Hematopoietic multipotent progenitor cell treated with erythropoietin and hydrocortisone succinate and interleukin-3 and kit ligand, for 6 days (in vitro differentiated cells): ENCODE data around the gene DIPK1A.
A peak's percentile ranks its signal among the peaks of the same experiment; 100 is the strongest.

ENCODE experiments used
- DNase-seq: peaks from one replicate; pipeline ENCODE4 v3.0.0-alpha.2; 2015

The DIPK1A gene

DNA sequence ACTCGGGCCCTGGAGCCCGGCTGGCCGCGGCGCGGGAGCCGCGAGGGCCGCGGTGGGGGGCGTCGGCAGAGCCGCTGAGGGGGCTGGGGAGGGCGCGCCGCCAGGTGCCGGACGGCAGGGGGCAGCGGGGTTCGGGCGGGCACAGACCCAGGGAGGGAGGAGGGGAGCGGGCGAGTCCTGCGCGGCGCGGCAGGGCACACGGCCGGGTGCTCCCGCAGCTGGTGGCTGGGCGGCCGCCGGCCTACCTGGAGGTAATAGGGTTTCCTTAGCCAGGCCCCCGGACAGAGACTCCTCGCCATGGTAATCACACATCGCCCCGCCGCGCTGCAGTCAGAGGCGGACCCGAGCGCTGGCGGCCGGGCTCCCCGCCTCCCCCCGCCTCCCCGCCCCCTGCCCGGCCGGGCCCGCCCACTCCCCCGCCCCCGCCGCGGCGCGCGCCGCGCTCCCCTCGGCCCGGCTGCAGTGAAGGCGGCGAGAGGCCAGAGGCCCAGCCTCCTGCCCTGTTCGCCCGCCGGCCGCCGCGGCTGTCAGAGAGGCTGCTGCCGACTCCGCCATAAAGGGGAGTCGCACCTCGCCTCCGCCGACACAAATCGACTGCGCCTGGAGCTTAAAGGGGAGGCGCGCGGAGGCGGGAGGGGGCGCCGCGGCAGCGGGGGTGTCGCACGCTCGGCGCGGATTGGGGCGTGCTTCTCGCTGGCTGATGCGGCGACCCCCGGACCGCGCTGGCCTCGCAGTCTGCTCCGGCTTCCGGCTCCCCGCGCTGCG lies at the start of gene DIPK1A:
Gene DIPK1A (minus strand): TSS at position 332 of the 765 bp plus-strand sequence. CDS start 33 bp downstream, at position 299.
- DNase-seq: peak; percentile 76

DNA sequence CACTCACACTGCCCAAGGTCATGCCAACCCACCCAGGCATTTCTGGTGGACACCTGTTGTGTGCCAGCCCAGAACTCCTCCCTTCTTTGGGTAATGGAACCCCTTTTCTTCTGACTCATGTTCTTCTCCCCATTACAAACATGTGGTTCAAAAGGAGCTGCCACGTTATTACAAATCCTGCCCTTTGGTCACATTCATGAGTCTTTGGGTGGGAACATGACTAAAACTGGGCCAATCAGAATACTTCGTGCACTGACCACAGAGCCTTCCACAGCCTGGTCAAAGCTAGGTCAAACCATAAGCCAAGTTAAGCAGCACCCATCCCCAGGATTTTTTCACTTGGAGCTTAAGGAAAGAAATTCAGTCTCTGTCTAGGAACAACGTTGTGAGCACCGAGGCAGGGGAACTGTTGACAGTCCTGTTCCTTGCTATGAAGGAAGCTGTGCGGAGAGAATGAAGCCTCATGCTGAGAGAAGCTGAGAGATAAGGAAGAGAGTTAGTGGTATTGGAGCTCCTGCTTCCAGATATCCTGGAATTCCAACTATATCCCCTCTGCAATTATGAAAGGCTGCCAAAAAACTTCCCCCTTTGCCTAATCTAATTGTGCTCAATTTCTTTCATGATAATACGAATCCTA lies 46.8 kb upstream of the DIPK1A start:
- no peak for DNase-seq

DNA sequence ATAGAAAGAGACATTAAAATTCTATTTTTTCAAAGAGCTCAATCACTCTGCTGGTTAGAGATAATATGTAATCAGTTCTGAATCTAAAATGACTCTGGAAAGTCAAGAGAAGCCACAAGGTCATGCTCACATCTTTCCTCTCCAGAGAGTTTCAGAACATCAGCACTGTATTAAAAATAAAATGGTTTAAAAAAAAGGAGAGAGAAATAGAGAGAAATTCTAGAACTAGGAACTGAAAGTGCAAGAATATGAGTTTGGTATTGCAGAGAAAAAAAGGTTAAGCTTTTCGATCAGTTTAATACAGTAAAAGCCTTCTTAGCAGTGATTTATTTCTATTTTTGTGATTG lies 44.0 kb upstream of the DIPK1A start:
- DNase-seq: no peak

DNA sequence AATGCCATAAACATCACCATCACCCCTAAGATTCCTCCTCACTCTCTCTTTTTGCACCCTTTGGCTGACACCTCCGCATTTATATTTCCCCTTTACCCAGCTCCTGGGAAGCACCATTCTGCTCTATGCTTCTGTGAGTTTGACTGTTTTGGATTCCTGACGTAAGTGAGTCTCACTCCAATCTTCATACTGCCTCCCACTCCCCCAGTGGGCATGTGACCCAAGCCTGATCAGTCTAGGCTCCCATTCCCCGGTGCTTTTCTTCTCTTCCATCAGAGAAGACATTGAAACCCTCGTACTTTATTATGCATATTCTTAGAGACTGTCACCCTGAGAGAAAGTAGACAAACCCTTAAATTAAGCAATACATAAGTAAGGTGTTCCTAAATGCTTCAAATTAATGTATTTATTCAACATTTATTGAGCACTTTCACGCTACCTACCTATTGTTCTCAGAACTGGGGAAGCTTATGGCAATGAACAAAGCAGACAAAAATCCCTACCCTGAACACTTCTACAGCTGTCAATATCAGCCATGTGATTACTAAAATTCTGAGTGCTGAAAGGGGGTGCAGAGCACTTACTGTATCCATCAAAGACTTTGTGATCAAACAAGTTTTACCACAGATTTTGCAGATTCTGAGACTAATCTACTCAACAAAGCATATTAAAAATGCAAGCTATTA lies 43.4 kb upstream of the DIPK1A start:
- no peak for DNase-seq

DNA sequence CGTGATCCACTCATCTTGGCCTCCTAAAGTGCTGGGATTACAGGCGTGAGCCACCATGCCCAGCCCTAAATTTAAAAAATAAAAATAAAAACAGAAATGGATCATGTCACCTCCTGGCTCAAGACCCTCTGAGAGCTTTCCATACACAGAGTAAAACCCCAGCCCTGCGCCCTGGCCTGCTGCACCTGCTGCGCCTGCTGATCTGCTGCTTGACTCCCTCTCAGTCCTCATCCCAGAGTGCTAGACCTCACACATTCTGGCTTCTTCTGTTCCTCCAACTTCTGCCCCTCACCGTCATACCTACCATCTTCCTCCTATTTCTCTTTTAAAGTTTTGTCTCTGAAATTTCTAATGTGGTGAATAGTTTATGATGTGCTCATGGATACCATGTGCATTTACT lies 42.7 kb upstream of the DIPK1A start:
- no peak for DNase-seq

DNA sequence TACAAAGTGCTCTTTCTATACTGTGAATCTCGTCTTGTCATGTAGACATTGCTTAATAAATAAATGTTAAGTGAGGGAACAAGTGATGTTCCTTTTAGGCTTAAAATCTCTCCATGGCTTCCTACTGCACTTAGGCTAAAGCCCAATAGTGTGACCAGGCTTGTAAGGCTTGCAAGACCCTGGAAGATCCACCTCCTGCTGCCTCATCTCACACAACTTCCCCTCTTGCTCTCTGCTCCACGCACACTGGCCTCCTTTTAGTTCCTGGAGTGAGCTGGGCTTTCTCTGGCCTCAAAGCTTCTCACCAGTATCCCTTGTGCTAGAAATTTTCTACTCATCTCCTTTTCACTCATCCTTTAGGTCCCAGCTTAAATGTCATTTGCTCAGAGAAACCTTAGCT lies 41.5 kb upstream of the DIPK1A start:
- no peak for DNase-seq

DNA sequence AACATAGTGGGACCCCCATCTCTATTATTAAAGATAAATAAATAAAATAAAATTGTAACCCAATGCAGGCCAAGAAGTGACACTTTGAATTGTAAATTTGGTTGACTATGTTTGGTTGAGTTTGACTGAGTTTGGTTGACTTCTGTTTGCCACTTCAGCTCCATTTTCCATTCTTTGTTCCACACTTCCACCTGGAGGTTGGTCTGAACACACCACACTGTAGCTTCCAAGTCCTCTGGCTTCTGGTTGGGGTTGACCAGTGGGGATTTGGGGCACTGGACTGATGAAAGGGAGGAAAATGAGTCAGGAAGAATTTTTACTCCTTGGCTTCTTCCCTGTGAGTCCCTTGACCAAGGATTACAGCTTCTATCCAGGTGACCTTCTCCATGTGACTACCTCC lies 40.6 kb upstream of the DIPK1A start:
- no peak for DNase-seq

DNA sequence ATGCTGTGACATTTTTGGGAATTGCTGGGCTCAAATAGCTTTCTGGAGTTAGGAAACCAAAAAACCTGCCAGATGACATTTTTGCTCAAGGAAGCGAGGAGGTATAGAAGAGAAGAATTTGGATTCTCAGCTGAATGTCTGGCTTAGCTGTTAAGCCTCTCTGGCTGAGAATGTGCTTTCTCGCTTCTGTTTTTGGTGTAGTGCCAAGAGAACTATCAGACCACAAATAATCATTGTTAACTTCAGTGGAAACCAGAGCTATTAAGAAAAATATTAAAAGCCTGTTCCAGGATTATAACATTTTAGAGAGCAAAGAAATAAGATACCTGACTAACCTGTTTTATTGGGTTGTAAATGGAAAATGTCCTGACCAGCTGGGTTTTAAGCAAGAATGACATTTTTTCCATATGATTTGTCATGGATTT lies 39.5 kb upstream of the DIPK1A start:
- DNase-seq: peak; percentile 23

DNA sequence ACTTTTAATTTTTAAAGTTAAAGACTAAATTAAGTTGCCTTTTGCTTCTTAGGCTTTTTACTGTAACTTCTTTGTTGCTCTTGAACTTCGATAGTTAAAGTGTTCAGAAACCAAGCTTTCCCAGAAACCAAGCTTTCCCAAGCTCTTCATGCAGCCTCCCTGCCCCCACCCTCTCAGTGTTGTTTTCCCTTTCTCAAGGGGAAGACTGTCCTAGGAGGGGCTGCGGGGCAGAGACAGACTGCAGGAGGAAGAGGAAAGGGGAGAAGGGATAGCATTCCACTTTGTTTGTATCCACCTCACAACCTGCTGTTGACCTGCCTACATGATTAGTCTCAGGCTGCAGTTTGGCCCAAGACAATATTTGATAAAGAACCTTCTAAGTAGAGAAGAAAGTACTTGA lies 39.0 kb upstream of the DIPK1A start:
- no peak for DNase-seq

DNA sequence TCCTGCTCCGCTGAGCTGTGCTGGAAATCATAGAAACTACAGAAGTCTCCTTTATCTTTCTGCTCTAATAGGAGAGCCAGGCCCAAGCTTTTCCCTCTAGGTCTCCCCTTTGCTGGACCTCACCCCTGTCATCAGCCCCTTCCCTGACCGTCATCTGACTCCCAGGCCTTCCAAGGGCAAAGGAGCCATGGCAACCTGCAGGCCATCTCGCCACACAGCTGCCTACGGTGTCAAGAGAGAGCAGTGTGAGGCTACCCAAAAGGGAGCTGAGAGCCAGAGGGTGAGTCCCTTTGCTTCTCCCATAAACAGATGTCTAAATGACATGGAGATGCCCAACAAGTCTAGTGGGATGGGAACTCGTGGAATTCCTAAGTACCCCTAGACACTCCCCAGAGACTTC lies 37.6 kb upstream of the DIPK1A start:
- DNase-seq: no peak

DNA sequence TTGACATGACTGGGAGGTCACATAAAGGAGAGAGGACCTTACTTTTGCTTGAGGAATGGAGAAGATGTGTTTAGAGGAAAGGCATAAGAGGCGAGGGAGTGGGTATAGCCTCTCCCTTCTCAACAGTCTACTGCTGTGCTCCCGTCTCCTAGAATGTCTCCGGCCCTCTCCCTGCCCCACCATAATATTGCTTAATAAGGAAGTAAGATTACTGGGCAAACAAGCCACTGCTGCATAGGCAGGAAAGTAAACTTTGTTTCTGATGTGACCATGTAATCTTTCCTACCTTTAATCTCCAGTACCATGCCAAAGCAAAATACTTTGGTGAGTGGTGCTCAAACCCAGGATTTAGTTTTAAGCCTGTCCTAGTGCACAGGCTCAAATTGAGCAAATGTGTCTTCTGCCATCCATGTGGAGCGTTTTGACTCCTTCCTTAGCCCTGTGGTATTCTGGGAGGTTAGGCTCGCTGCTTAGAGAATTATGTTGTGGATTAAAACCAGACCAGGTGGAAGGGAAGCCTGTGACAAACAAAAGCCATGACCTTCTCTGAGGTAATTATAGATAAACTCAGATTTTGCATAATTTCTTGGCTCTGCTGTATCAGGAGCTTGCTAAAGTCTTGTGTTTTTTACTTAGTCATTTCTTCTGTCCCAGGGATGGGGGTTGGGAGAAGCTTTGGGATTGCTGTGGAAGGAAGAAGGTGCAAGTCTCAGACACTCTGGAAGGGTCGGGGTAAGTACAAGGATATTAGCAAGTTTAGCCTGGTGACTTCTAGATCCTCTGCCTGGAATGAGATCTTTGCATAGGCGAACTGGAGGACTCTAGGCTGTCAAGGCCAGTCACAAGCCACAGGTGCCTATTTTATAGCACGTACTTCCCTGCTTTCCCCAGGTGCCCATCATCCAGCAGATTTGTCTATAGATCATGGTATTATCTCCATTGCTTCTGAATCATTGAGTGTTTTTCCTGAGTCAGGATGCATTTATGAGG lies 34.5 kb upstream of the DIPK1A start:
- DNase-seq: no peak

DNA sequence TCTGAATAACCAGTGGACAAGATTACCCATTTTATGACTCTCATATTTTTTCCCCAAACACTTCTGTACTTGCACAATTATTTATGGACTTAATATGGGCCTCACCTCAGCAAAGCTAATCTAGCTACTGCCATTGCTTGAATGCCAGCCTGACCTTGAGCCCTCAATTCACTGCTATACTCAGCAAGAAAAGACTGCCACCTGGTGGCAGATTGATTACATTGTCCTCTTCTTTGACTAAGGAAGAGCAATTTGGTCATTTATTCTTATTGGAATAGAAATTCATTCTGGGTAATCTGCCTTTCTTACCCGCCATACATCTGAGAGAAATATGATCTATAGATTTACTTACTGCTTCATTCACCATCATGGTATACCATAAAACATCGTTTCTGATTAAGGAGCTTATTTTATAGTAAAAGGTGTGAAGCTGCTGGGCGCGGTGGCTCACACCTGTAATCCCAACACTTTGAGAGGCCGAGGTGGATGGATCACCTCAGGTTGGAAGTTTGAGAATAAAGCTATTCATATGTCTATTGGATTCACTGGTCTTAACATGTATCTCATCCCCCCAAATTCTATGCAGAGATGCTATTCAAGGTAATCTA lies 32.9 kb upstream of the DIPK1A start:
- DNase-seq: peak; percentile 96

DNA sequence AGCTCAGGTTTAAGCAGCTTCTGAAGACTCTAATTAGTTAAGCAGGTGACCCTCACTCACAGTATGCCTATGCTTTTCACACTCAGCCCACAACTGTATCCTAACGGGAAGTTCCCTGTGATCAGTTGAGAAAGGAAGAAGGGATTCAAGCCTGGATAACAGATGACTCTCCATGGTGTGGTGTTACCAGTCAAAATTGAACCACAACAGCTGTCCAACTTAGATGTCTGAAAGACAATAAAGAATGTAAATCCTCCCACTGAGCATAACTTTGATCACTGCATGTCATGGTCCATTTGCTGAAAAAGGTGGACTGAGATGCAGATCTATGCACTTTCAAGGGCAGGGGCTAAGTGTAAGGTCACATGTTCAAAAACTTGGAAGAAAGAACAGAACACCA lies 32.3 kb upstream of the DIPK1A start:
- no peak for DNase-seq

DNA sequence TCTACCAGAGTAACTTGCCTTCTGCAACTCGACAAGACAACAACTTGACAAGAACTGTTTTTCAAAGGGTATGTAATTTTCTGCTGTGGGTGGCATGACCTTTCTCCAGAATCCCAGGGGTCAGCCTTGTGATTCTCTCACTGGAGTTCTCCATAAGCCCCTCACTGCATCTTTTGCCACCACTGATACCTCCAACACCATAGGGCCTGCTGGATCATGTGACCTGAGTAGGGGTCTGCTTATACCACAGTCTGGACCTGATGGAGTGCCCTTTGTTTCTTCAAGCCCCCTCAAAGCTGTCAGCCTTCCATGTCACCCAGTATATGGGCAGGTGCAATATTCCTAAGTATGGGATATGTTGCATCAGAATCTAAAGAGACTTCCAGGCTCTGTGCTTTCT lies 31.6 kb upstream of the DIPK1A start:
- no peak for DNase-seq

DNA sequence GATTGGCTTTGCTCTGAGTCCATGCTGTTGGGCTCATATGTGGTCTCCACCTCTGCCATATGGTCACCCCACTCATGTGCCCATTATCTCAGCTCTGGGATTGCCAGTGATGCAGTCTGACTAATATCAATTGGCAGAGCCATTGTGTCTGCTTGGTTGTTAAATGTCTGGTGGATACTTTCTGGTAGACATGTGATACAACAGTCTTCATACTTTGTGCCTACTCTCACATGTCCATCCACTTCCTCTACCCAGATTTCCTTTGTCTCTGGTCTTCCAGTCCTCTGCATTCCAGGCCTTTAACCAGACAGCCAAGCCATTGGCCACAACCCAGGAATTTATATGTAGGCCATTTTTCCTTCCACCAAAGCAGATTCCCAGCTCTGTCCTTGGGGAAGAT lies 30.8 kb upstream of the DIPK1A start:
- DNase-seq: no peak

DNA sequence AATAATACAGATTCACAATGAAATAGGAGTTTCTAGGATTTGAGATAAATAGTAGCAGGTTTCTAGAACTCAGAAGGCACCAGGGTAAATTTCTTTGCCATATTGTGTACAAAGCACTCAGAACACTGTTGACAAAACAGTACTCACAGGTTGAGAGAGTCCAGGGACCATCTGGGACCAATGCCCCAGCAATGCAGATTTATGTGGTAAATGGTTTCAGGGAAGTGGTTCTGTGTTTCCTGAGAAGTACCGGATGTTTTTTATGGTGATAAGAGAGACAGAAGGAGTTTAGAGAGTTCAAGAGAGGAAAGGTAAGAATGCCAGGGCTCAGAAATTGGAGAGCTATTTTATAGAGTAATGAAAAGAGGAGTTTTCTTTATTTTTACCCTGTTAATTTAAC lies 29.6 kb upstream of the DIPK1A start:
- DNase-seq: no peak

DNA sequence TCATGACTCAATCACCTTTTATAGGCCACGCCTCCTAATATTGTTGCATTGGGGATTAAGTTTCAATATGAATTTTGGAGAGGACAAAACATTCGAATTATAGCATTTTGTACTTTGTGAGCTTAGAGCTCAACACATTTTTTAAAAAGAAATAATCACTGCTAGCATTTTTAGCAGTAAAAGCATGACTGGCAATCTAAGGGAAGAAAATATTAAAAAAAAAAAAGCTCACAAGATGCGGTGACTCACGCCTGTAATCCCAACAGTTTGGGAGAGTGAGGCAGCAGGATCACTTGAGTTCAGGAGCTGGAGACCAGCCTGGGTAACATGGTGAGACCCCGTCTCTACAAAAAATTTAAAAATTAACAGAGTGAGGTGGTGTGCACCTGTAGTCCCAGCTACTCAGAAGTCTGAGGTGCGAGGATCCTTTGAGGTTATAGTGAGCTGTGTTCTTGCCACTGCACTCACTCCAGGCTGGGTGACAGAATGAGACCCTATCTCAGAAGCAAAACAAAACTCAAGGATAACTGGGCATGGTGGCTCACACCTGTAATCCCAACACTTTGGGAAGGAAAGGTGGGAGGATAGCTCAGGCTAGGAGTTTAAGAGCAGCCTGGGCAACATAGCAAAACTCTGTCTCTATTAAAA lies 28.8 kb upstream of the DIPK1A start:
- no peak for DNase-seq

DNA sequence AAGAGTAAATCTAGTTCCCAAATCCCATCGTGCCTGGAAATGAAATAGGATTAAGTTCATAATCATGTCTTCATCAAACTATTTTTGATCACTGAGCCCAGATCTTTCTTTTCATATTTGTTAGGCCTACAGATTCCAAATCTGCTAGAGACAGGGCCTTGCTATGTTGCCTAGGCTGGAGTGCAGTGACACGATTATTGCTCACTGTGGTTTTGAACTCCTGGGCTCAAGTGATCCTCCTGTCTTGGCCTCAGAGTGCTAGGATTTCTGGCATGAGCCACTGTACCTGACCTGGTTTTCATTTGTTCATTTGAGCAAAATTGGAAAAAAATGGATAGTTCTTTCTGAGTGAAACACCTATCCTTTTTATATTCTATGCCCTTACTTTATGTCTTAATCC lies 28.0 kb upstream of the DIPK1A start:
- DNase-seq: no peak

DNA sequence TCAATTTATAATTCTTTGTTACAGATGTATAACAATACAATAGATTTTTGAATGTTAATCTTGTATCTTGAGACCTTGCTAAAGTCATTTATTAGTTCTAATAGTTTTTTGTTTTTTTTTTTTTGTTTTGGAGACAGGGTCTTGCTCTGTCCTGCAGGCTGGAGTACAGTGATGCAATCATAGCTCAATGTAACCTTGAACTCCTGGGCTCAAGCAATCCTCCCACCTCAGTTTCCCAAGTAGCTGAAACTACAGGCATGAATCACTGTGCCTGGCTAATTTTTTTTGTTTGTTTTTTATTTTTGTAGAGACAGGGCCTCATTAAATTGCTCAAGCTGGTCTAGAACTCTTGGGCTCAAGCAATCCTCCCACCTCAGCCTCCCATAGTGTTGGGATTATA lies 26.2 kb upstream of the DIPK1A start:
- DNase-seq: no peak

DNA sequence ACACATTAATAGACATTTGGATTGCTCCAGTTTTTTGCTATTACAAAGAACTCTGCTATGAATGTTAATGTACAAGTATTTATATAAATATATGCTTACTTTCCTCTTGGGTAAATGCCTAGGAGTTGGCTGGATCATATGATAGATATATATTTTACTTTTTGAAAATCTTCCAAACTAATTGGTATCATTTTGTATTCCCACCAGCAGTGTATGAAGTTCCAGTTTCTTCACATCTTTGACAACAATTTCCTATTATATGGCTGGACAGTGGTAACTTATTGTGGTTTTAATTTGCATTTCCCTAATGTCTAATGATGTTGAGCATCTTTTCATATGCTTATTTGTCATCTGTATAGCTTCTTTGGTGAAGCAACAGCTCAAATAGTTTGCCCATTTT lies 23.8 kb upstream of the DIPK1A start:
- no peak for DNase-seq

DNA sequence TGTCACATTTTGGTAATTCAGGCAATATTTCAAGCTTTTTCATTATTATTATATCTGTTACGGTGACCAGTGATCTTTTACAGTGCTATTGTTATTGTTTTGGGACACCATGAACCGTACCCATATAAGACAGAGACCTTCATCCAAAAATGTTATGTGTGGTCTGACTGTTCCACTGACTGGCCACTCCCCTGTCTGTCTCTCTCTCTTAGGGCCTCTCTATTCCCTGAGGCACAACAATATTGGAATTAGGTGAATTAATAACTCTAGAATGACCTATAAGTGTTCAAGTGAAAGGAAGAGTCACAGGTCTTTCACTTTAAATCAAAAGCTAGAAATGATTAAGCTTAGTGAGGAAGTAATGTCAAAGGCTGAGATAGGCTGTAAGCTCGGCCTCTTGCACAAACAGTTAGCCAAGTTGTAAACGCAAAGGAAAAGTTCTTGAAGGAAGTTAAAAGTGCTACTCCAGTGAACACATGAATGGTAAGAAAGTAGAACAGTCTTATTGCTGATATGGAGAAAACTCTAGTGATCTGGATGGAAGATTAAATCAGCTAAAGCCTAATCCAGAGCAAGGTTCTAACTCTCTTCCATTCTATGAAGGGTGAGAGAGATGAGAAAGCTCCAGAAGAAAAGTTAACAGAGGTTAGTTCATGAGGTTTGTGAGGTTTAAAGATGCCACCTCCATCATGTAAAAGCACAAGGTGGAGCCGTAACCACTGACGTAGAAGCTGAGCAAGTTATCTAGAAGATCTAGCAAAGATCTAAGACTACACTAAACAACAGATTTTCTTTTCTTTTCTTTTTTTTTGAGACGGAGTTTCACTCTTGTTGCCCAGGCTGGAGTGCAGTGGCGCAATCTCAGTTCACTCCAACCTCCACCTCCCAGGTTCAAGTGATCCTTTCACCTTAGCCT lies 19.7 kb upstream of the DIPK1A start:
- DNase-seq: no peak
